RWPE2 (cell line): ENCODE results near the gene LMO1.

Experiments
- ATAC-seq: fragments of 200-7000 bp; cut with Tn5 transposase; 3 replicates; pipeline ENCODE4 v1.9.1; 2021; ENCODE audit warnings: low read depth
- DNase-seq: peaks from one replicate; pipeline ENCODE4 v3.0.0-alpha.2; 2020; ENCODE audit warnings: low spot score
- H3K27ac ChIP-seq: fragments of 450-650 bp; 2 replicates; pipeline ENCODE4 v1.5.1; 2017; ENCODE audit warnings: mild to moderate bottlenecking; ENCODE audit not compliant: poor library complexity, severe bottlenecking
- H3K27me3 ChIP-seq: fragments of 250-450 bp; sonication (Bioruptor Pico); 2 replicates; pipeline ENCODE4 v1.5.1; 2021; ENCODE audit warnings: mild to moderate bottlenecking, moderate library complexity; ENCODE audit not compliant: insufficient read depth, poor library complexity, severe bottlenecking
- H3K36me3 ChIP-seq: fragments of 250-450 bp; sonication (Bioruptor Pico); 2 replicates; pipeline ENCODE4 v1.5.1; 2020; ENCODE audit warnings: low read depth, mild to moderate bottlenecking, moderate library complexity
- H3K4me1 ChIP-seq: fragments of 250-450 bp; sonication (Bioruptor Pico); 2 replicates; pipeline ENCODE4 v1.5.1; 2021; ENCODE audit warnings: mild to moderate bottlenecking, moderate library complexity; ENCODE audit not compliant: insufficient read depth, poor library complexity, severe bottlenecking
- H3K4me3 ChIP-seq: fragments of 250-450 bp; sonication (Bioruptor Pico); 2 replicates; pipeline ENCODE4 v1.5.1; 2021; ENCODE audit warnings: mild to moderate bottlenecking, moderate library complexity; ENCODE audit not compliant: severe bottlenecking
- H3K9me3 ChIP-seq: fragments of 250-450 bp; sonication (Bioruptor Pico); 2 replicates; pipeline ENCODE4 v1.5.1; 2021; ENCODE audit warnings: mild to moderate bottlenecking, moderate library complexity; ENCODE audit not compliant: severe bottlenecking
- CTCF ChIP-seq: fragments of 450-650 bp; IDR thresholded peaks from one replicate; pipeline ENCODE4 v1.5.1; 2017; ENCODE audit warnings: mild to moderate bottlenecking, moderate library complexity; ENCODE audit not compliant: poor library complexity, severe bottlenecking

Gene LMO1

GRCh38 chr11:8309311-8309710, 45.6 kb upstream of the LMO1 start:
- TF ChIP-seq CTCF: no peak
- no peak overlapping the region for H3K27ac ChIP-seq
- no peak overlapping the region for H3K4me3 ChIP-seq
- ATAC-seq (no peak), DNase-seq (no peak)
- no peaks in the 10 kb centered on the region for H3K27me3 ChIP-seq
- no peaks in the 10 kb centered on the region for H3K9me3 ChIP-seq
- H3K4me1 ChIP-seq: no peaks in the 10 kb centered on the region
- no peaks in the 10 kb centered on the region for H3K36me3 ChIP-seq

DNA sequence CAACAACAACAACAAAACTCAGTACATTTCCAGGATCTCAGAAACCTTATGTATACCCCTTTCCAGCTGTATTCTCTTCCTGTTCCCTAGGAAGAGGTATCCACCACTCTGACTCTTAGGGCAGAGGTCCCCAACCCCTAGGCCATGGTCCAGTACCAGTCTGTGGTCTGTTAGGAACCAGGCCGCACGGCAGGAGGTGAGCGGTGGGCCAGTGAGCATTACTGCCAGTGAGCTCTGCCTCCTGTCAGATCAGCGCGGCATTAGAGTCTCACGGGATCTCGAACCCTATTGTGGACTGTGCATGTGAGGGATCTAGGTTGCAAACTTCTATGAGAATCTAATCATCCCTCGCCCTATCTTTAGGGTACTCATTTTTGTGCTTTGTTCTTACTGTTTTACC, 43.9 kb upstream of the LMO1 start:
- Histone ChIP-seq H3K4me1 (no peaks in the 10 kb centered on the region), H3K27me3 (no peaks in the 10 kb centered on the region), H3K27ac (no peak overlapping the region), H3K36me3 (no peaks in the 10 kb centered on the region), H3K4me3 (no peak overlapping the region), H3K9me3 (no peaks in the 10 kb centered on the region)
- ATAC-seq: no peak
- TF ChIP-seq CTCF: no peak
- peak; percentile 26 for DNase-seq

DNA sequence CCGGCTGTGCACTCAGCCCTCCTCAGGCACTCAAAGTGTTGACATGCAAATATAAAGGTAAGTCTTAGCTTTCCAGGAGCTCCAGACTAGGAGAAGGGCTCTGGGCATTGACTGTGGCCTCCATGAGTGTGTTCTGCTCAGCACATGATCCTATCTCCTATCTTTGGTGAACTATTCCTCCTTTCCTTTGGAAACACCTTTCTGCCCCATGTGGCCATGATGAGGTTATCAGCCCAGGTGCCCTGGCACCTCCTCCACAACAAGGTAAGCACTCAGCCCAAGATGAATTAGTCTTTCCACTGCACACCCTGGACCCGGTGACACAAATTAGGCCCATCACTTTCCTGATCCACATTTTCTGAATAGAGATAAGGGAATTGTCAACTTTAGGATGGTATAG, 37.9 kb upstream of the LMO1 start:
- no peak overlapping the region for H3K4me3 ChIP-seq
- DNase-seq: no peak
- no peak for TF ChIP-seq CTCF
- H3K36me3 ChIP-seq: no peaks in the 10 kb centered on the region
- no peaks in the 10 kb centered on the region for H3K4me1 ChIP-seq
- no peak for ATAC-seq
- no peaks in the 10 kb centered on the region for H3K9me3 ChIP-seq
- H3K27me3 ChIP-seq: no peaks in the 10 kb centered on the region
- H3K27ac ChIP-seq: no peak overlapping the region

GRCh38 chr11:8298801-8299786, 35.4 kb upstream of the LMO1 start:
- no peak overlapping the region for H3K27ac ChIP-seq
- no peaks in the 10 kb centered on the region for H3K27me3 ChIP-seq
- ATAC-seq (no peak), DNase-seq (no peak)
- H3K4me3 ChIP-seq: no peak overlapping the region
- H3K9me3 ChIP-seq: no peaks in the 10 kb centered on the region
- TF ChIP-seq CTCF: no peak
- H3K36me3 ChIP-seq: no peaks in the 10 kb centered on the region
- H3K4me1 ChIP-seq: no peaks in the 10 kb centered on the region
